ENCODE measurements around the gene ISG20. TPM values are rescaled to one million over a fixed set of nuclear protein-coding genes. Genes with fewer than 3 reads are reported as not detected.
A peak's percentile ranks its signal among the peaks of the same experiment; 100 is the strongest.

ISG20 gene
- total and polyA plus RNA-seq, 12 donors, result 2.0 to 23.0 (median 4.5) TPM

- DNase-seq (no peak), ATAC-seq (no peak)
- no peaks in the 10 kb centered on the region for H3K9me3 ChIP-seq
- H3K4me1 ChIP-seq, result peaks cover 0 to 19% (median 10%) of the 10 kb centered on the region in 9 donors
- 91 to 92% methylated on average over 5 of the region's 5 CpGs for WGBS, 2 donors
- no peak overlapping the region for H3K4me3 ChIP-seq
- peaks cover 0 to 41% (median 18%) of the 10 kb centered on the region in 7 donors for H3K27me3 ChIP-seq
- intact Hi-C loops (cut with DNase I), result no loop called here
- no peaks in the 10 kb centered on the region for H3K36me3 ChIP-seq
- no peak overlapping the region for H3K27ac ChIP-seq
- TF ChIP-seq, protein P1, sequence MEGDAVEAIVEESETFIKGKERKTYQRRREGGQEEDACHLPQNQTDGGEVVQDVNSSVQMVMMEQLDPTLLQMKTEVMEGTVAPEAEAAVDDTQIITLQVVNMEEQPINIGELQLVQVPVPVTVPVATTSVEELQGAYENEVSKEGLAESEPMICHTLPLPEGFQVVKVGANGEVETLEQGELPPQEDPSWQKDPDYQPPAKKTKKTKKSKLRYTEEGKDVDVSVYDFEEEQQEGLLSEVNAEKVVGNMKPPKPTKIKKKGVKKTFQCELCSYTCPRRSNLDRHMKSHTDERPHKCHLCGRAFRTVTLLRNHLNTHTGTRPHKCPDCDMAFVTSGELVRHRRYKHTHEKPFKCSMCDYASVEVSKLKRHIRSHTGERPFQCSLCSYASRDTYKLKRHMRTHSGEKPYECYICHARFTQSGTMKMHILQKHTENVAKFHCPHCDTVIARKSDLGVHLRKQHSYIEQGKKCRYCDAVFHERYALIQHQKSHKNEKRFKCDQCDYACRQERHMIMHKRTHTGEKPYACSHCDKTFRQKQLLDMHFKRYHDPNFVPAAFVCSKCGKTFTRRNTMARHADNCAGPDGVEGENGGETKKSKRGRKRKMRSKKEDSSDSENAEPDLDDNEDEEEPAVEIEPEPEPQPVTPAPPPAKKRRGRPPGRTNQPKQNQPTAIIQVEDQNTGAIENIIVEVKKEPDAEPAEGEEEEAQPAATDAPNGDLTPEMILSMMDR (IDR thresholded peaks at IDR 0.05), result no peak
Measured at GRCh38 chr15:88703533-88703932, 64.7 kb downstream of the ISG20 start.

GRCh38 chr15:88704791-88705768 is 66.3 kb downstream of the ISG20 start:
- Histone ChIP-seq H3K27me3 (peaks cover 0 to 44% (median 18%) of the 10 kb centered on the region in 7 donors), H3K36me3 (no peaks in the 10 kb centered on the region), H3K4me1 (peaks cover 0 to 30% (median 14%) of the 10 kb centered on the region in 9 donors), H3K9me3 (no peaks in the 10 kb centered on the region), H3K4me3 (peak overlapping the region in 9 of 10 donors; percentile 29 to 57 (median 51)), H3K27ac (peak overlapping the region in 3 of 10 donors; percentile 22 to 50 (median 28))
- DNase-seq (peak; percentile 49 to 54), ATAC-seq (peak; percentile 34 to 60 (median 46))
- intact Hi-C loops (cut with DNase I), result no loop called here
- WGBS, 2 donors, result 6% methylated on average over 54 to 60 of the region's 60 CpGs
- TF ChIP-seq, protein P1 (IDR thresholded peaks at IDR 0.05), result no peak

- Histone ChIP-seq H3K4me1 (peaks cover 0 to 30% (median 14%) of the 10 kb centered on the region in 9 donors), H3K27ac (peak overlapping the region in 2 of 10 donors; percentile 26 to 28), H3K36me3 (no peaks in the 10 kb centered on the region), H3K9me3 (no peaks in the 10 kb centered on the region), H3K27me3 (peaks cover 0 to 44% (median 18%) of the 10 kb centered on the region in 7 donors), H3K4me3 (peak overlapping the region in 9 of 10 donors; percentile 29 to 57 (median 51))
- DNase-seq (no peak), ATAC-seq (peak in 2 of 8 donors; percentile 13 to 22)
- WGBS, 2 donors, result 66 to 74% methylated on average over 11 of the region's 11 CpGs
- TF ChIP-seq, protein P1 (IDR thresholded peaks at IDR 0.05), result no peak
- intact Hi-C loops (cut with DNase I), result no loop called here
Measured at GRCh38 chr15:88705769-88706165, 67.0 kb downstream of the ISG20 start.

Small RNA genes lying within 50 kb of the gene (microRNA-seq; reads per million reads assigned to microRNA genes)
- gene MIR1179 (27.6 to 29.3 reads per million in 2 donors), gene MIR3529 (0 reads per million in 2 donors), gene MIR7-2 (0 reads per million in 2 donors)

Other genes starting within 250 kb of the ISG20 start
- gene MRPL46, start 171.6 kb upstream of the ISG20 start, total RNA-seq, result 100 to 1,000 TPM in 2 of 10 donors, 10 to 100 TPM in 8; 63.4 to 108 (median 81.5) TPM
- 10 to 100 TPM; 36.4 to 79.8 TPM for gene MRPL46, start 171.6 kb upstream of the ISG20 start, polyA plus RNA-seq
- gene MRPS11, start 171.3 kb upstream of the ISG20 start, total RNA-seq, result 10 to 100 TPM; 53.3 to 72.6 (median 64.7) TPM
- 10 to 100 TPM; 47.5 to 95.0 TPM for gene MRPS11, start 171.3 kb upstream of the ISG20 start, polyA plus RNA-seq
- 10 to 100 TPM in 1 of 10 donors, 1 to 10 TPM in 9; 6.5 to 10.5 (median 8.7) TPM for gene DET1, start 92.3 kb upstream of the ISG20 start, total RNA-seq
- gene DET1, start 92.3 kb upstream of the ISG20 start, polyA plus RNA-seq, result 1 to 10 TPM; 2.9 to 3.4 TPM
- 1 to 10 TPM; 4.0 to 9.5 (median 5.6) TPM for gene AEN, start 17.7 kb upstream of the ISG20 start, total RNA-seq
- gene AEN, start 17.7 kb upstream of the ISG20 start, polyA plus RNA-seq, result 10 to 100 TPM in 1 of 2 donors, 1 to 10 TPM in 1; 3.4 to 13.2 TPM
- gene ACAN, start 164.4 kb downstream of the ISG20 start, total RNA-seq, result under 1 TPM in 8 of 10 donors, not detected in 2; 0.08 to 0.26 (median 0.15) TPM
- under 1 TPM; 0.33 to 0.66 TPM for gene ACAN, start 164.4 kb downstream of the ISG20 start, polyA plus RNA-seq